MCF 10A (cell line): ENCODE measurements around the gene SF3B2. TPM values are rescaled to one million over a fixed set of nuclear protein-coding genes. Genes with fewer than 3 reads are reported as not detected.
A peak's percentile ranks its signal among the peaks of the same experiment; 100 is the strongest.

Experiments used
- BruUV-seq: library from RNA; stranded (reverse); fragments of 400-500 nt; replicated peaks from 2 replicates; lab custom pipeline; 2021; lab: Mats Ljungman, UMichigan
- CTCF ChIA-PET: fragments of 300-600 bp; sonication (Branson Sonifier 250); formaldehyde crosslinking; extraction: SDS; loops from one replicate; lab custom pipeline; 2021; ENCODE audit warnings: antibody characterized with exemption, inconsistent platforms; lab: Yijun Ruan, JAX
- POLR2A ChIA-PET: fragments of 300-600, 350-650 bp; sonication (Branson Sonifier 250); formaldehyde crosslinking; extraction: SDS; loops from one replicate; lab custom pipeline; 2020; ENCODE audit warnings: antibody characterized with exemption, inconsistent platforms; lab: Yijun Ruan, JAX
- DNase-seq: peaks from one replicate; pipeline ENCODE4 v3.0.0-alpha.2; 2018; ENCODE audit not compliant: unreplicated experiment
- H3K27ac Mint-ChIP-seq: one replicate; pipeline ENCODE4 v1.8.0; 2022; ENCODE audit warnings: mild to moderate bottlenecking, low read depth, mixed read lengths; ENCODE audit not compliant: unreplicated experiment
- H3K27me3 Mint-ChIP-seq: one replicate; pipeline ENCODE4 v1.8.0; 2022; ENCODE audit warnings: mixed read lengths; ENCODE audit not compliant: insufficient read depth, unreplicated experiment
- H3K36me3 Mint-ChIP-seq: one replicate; pipeline ENCODE4 v1.8.0; 2022; ENCODE audit warnings: mild to moderate bottlenecking, moderate library complexity, mixed read lengths; ENCODE audit not compliant: insufficient read depth, unreplicated experiment
- H3K4me1 Mint-ChIP-seq: one replicate; pipeline ENCODE4 v1.8.0; 2022; ENCODE audit warnings: mixed read lengths; ENCODE audit not compliant: insufficient read depth, unreplicated experiment
- H3K4me3 Mint-ChIP-seq: one replicate; pipeline ENCODE4 v1.8.0; 2022; ENCODE audit warnings: mild to moderate bottlenecking, moderate library complexity, mixed read lengths; ENCODE audit not compliant: unreplicated experiment
- H3K9me3 Mint-ChIP-seq: one replicate; pipeline ENCODE4 v1.8.0; 2022; ENCODE audit warnings: mixed read lengths; ENCODE audit not compliant: unreplicated experiment
- intact Hi-C: fragments of 100-400 bp; cut with micrococcal nuclease; formaldehyde crosslinking; loops from 2 replicates; pipeline ENCODE4 v1.14.1; 2022
- total RNA-seq: library from RNA; stranded (reverse); gene quantifications from 2 replicates; pipeline ENCODE4 v1.2.3, GENCODE V29; 2022
- TF ChIP-seq, protein P1 (sequence below): fragments of 200-600 bp; IDR thresholded peaks from one replicate; pipeline ENCODE4 v1.8.0; 2022; ENCODE audit warnings: antibody characterized with exemption, mild to moderate bottlenecking; ENCODE audit not compliant: unreplicated experiment

SF3B2 gene
- total RNA-seq, 1 experiment from 2014 or later, result 241 TPM

DNA sequence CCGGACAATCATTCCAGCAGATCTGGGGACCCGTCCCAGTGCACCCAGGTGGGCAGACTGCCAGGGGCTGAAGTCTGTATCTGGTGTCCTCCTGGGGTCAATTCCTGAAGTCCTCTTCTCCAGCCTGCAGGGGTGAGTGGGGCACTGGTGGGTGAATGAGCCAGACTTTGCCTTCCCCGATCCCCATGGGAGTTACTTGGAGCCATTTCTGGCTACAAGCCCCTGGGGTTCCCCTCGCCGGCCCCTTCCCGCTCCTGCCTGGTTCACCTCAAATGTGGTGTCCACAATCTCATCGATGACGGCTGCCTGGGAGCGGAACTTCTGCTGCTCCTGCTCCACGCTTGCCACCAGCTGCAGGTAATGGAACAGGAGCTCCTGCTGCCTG is 35.4 kb upstream of the SF3B2 start:
- H3K4me3 Mint-ChIP-seq, result no peak overlapping the region
- ChIA-PET CTCF (interaction anchor here (0.6 to 2.2 kb wide), 2 partner anchors 11 to 29 kb away, joined by 3 to 4 read pairs; no protein-coding TSS in a partner anchor), POLR2A (interaction anchor here (1.6 kb wide), 1 partner anchor 15 kb away, joined by 7 read pairs; the partner anchor contains the start of genes BANF1 and EIF1AD)
- TF ChIP-seq, protein P1, sequence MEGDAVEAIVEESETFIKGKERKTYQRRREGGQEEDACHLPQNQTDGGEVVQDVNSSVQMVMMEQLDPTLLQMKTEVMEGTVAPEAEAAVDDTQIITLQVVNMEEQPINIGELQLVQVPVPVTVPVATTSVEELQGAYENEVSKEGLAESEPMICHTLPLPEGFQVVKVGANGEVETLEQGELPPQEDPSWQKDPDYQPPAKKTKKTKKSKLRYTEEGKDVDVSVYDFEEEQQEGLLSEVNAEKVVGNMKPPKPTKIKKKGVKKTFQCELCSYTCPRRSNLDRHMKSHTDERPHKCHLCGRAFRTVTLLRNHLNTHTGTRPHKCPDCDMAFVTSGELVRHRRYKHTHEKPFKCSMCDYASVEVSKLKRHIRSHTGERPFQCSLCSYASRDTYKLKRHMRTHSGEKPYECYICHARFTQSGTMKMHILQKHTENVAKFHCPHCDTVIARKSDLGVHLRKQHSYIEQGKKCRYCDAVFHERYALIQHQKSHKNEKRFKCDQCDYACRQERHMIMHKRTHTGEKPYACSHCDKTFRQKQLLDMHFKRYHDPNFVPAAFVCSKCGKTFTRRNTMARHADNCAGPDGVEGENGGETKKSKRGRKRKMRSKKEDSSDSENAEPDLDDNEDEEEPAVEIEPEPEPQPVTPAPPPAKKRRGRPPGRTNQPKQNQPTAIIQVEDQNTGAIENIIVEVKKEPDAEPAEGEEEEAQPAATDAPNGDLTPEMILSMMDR, result no peak
- H3K27ac Mint-ChIP-seq, result no peak overlapping the region
- H3K4me1 Mint-ChIP-seq, result peaks cover 11% of the 10 kb centered on the region
- BruUV-seq, result no TSS peak
- DNase-seq, result no peak
- H3K36me3 Mint-ChIP-seq, result no peaks in the 10 kb centered on the region
- intact Hi-C loops, result no loop called here
- H3K9me3 Mint-ChIP-seq, result no peaks in the 10 kb centered on the region
- H3K27me3 Mint-ChIP-seq, result no peaks in the 10 kb centered on the region

DNA sequence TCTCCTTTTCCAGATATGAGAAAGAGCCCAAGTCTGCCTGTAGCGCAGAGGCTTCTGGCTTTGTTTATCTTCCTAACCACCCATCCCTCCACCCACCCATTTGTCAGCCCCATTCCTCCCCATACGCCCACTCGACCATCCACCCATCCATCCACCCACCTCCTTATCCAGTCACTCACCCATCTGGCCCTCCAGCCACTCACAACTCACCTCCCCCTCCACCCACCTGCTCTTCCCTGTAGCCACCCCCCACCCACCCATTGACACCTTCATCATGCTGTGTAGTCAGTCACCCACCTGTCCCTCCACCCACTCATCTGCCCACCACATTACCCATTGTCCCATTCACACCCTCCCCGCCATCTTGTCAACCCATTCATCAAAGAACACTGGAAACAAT is 34.8 kb upstream of the SF3B2 start:
- H3K27me3 Mint-ChIP-seq, result no peaks in the 10 kb centered on the region
- H3K4me3 Mint-ChIP-seq, result no peak overlapping the region
- H3K27ac Mint-ChIP-seq, result no peak overlapping the region
- no peaks in the 10 kb centered on the region for H3K36me3 Mint-ChIP-seq
- H3K9me3 Mint-ChIP-seq, result no peaks in the 10 kb centered on the region
- TF ChIP-seq, protein P1, result no peak
- peaks cover 12% of the 10 kb centered on the region for H3K4me1 Mint-ChIP-seq
- ChIA-PET CTCF (interaction anchor here (0.5 to 2.2 kb wide), 4 partner anchors 28 to 38 kb away, joined by 3 to 4 read pairs (median 4); no protein-coding TSS in a partner anchor), POLR2A (interaction anchor here (1.6 kb wide), 1 partner anchor 15 kb away, joined by 7 read pairs; the partner anchor contains the start of genes BANF1 and EIF1AD)
- intact Hi-C loops, result no loop called here
- BruUV-seq, result no TSS peak
- DNase-seq, result no peak

DNA sequence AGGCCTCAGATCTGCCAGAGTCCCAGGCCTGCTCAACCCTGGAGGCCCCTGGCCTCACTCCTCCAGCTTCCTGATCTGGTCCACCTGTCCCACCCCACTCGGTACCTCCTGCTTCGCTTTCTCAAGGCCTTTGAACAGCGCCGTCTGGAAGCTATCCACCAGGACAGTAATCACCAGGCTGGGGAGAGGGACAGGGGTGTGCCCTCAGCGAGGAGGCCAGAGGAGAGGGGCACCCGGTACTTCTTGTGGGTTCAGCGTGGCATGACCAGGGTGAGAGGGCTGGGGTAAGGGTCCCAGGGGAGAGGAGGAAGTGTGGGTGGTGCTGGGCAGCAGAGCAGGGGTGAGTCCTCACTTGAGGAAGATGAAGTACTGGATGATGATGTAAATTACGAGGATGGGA is 32.0 kb upstream of the SF3B2 start:
- Mint-ChIP-seq H3K27me3 (no peaks in the 10 kb centered on the region), H3K36me3 (peaks cover 5% of the 10 kb centered on the region), H3K9me3 (no peaks in the 10 kb centered on the region), H3K4me3 (peak overlapping the region; percentile 47), H3K27ac (peak overlapping the region; percentile 81), H3K4me1 (peaks cover 10% of the 10 kb centered on the region)
- intact Hi-C loops, result no loop called here
- no TSS peak for BruUV-seq
- TF ChIP-seq, protein P1, result no peak
- no peak for DNase-seq
- POLR2A ChIA-PET, result no interaction called here
- CTCF ChIA-PET, result interaction anchor here (0.7 to 1.3 kb wide), 4 partner anchors 9 to 241 kb away, joined by 3 read pairs; no protein-coding TSS in a partner anchor

DNA sequence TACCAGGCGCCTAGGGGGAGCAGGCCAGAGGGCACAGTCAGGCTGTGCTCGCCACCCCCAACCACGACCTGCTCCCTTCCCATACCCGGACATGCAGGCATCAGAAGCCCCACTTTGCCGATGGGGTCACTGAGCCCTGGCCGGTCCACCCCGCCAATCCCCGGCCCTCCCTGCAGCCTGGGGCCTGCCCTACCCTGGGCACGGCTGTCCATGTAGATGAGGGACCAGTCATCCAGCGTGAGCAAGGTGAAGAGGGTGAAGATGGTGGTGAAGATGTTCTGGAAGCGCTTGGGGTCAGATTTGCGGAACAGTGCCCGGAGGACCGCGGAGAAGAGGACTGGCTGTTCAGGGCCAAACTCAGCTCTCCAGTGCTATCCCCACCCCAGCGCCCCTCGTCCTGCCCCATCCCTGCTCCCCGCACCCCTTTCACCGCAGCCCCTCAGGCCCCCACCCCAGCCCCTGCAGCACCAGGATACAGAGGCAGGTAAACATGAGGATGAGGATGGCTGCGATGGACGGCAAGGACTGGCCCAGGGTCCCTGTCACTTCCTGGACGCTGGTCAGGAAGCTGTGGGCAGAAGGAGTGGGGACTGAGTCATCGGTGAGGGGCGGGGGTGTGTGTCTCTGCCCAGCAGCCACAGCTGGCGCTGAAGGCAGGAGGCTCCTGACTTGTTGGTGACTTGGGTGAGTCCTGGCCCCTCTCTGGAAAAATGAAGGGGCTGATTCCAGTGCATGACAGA is 31.4 kb upstream of the SF3B2 start:
- Mint-ChIP-seq H3K27ac (peak overlapping the region; percentile 81), H3K4me3 (peak overlapping the region; percentile 47), H3K4me1 (peaks cover 6% of the 10 kb centered on the region), H3K27me3 (no peaks in the 10 kb centered on the region), H3K9me3 (no peaks in the 10 kb centered on the region), H3K36me3 (peaks cover 5% of the 10 kb centered on the region)
- intact Hi-C loops, result no loop called here
- DNase-seq, result peak; percentile 72
- ChIA-PET CTCF (interaction anchor here (0.6 to 2.6 kb wide), 7 partner anchors 10 to 136 kb away, joined by 3 to 16 read pairs (median 3); no protein-coding TSS in a partner anchor), POLR2A (interaction anchor here (0.5 to 2.6 kb wide), 2 partner anchors 18 to 127 kb away, joined by 3 to 20 read pairs; partner anchors contain the start of genes BANF1 and EIF1AD)
- TF ChIP-seq, protein P1, result no peak
- no TSS peak for BruUV-seq
